GM12878 (cell line): ENCODE data around the gene PPIL6.

ENCODE experiments used
- BHLHE40 ChIP-seq, 2 experiments: fragments of 450-650 bp in 1 of 2; IDR thresholded peaks; 2 replicates each; pipeline ENCODE4 v1.6.1; 2011 to 2017; ENCODE audit warnings: low read depth in 2 of 2, borderline replicate concordance in 1 of 2, improper control_type of control experiment in 1 of 2, low read length in 1 of 2, mild to moderate bottlenecking in 1 of 2
- BRCA1 ChIP-seq: IDR thresholded peaks from 2 replicates; pipeline ENCODE4 v1.6.1; 2011; ENCODE audit warnings: low read depth, low read length, improper control_type of control experiment
- POLR2A ChIP-seq: IDR thresholded peaks from 2 replicates; pipeline ENCODE4 v1.6.1; 2011; ENCODE audit warnings: low read depth, mild to moderate bottlenecking, low read length
- RB1 ChIP-seq: fragments of 450-650 bp; formaldehyde crosslinking; IDR thresholded peaks from 2 replicates; pipeline ENCODE4 v1.6.1; 2017; ENCODE audit warnings: mild to moderate bottlenecking, borderline replicate concordance

DNA sequence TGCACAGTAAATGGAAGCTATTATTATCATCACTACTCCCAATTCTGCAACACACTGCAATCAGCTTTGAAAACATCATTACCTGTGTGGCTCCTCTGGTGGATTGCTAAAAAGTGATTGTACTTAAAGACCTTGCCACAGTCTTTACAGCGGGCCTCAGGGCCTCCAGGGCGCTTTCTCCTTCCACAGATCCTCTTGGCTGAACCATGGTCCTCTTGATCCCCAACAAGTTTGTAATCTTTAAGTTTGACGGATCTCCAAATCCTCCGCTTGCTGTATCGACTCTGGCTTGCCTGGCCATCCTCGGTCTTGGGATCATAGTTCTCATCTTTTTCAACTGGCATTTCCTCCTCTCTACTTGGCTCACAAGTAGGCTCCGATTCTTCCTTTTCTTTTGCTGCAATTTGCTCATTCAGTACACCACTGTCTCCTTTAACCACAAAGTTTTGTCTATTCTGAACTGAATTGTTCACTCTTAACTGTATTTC lies 40.6 kb upstream of the PPIL6 start:
- no peak for TF ChIP-seq POLR2A
- TF ChIP-seq RB1: no peak
- no peak for TF ChIP-seq BHLHE40 (IDR thresholded peaks at IDR 0.05; ENCODE audit: borderline replicate concordance in 1 of 2, low read depth in 2 of 2, low read length in 1 of 2)
- no peak for TF ChIP-seq BRCA1
